Neutrophil (primary cell): ENCODE data around the gene WDFY4.

Experiments used
- H3K27ac ChIP-seq: fragments of 200-600 bp; sonication (generic); 2 replicates; pipeline ENCODE4 v1.5.1; 2016; ENCODE audit warnings: mild to moderate bottlenecking, moderate library complexity
- H3K27me3 ChIP-seq: fragments of 200-600 bp; sonication (generic); 2 replicates; pipeline ENCODE4 v1.6.0; 2016; ENCODE audit warnings: mild to moderate bottlenecking
- H3K36me3 ChIP-seq: fragments of 200-600 bp; sonication (generic); 2 replicates; pipeline ENCODE4 v1.5.1; 2017
- H3K4me1 ChIP-seq, 2 experiments: fragments of 200-600 bp in 1 of 2; sonication (generic) in 1 of 2; 1 replicate in 1 of 2; 2 replicates in 1 of 2; pipeline versions ENCODE4 v1.5.1 to v1.6.1; 2013 to 2016; ENCODE audit warnings: low read depth in 1 of 2, low read length in 1 of 2, mild to moderate bottlenecking in 1 of 2, moderate library complexity in 1 of 2; ENCODE audit not compliant: control insufficient read depth in 1 of 2, insufficient read depth in 1 of 2
- H3K4me3 ChIP-seq, 2 experiments: fragments of 200-600 bp in 1 of 2; sonication (generic) in 1 of 2; 1 replicate in 1 of 2; 2 replicates in 1 of 2; pipeline ENCODE4 v1.5.1; 2013 to 2016; ENCODE audit warnings: low read depth in 1 of 2, low read length in 1 of 2, mild to moderate bottlenecking in 1 of 2, moderate library complexity in 1 of 2
- H3K9me3 ChIP-seq: fragments of 200-600 bp; sonication (generic); 2 replicates; pipeline ENCODE4 v1.5.1; 2016
- CTCF ChIP-seq: fragments of 200-600 bp; sonication (generic); IDR thresholded peaks from 2 replicates; pipeline ENCODE4 v1.5.1; 2016; ENCODE audit warnings: antibody characterized with exemption

WDFY4 gene

GRCh38 chr10:48973065-48973464 lies 288.4 kb downstream of the WDFY4 start:
- no peaks in the 10 kb centered on the region for H3K27me3 ChIP-seq
- no peaks in the 10 kb centered on the region for H3K9me3 ChIP-seq
- H3K36me3 ChIP-seq = peaks cover 97% of the 10 kb centered on the region
- no peak overlapping the region for H3K27ac ChIP-seq
- H3K4me1 ChIP-seq = no peaks in the 10 kb centered on the region
- no peak for TF ChIP-seq CTCF
- H3K4me3 ChIP-seq = no peak overlapping the region

GRCh38 chr10:48974510-48975156 lies 290.0 kb downstream of the WDFY4 start:
- no peaks in the 10 kb centered on the region for H3K9me3 ChIP-seq
- no peak overlapping the region for H3K4me3 ChIP-seq
- no peaks in the 10 kb centered on the region for H3K4me1 ChIP-seq
- peaks cover 97% of the 10 kb centered on the region for H3K36me3 ChIP-seq
- no peak overlapping the region for H3K27ac ChIP-seq
- no peaks in the 10 kb centered on the region for H3K27me3 ChIP-seq
- TF ChIP-seq CTCF = no peak

GRCh38 chr10:48976196-48976595 lies 291.5 kb downstream of the WDFY4 start:
- Histone ChIP-seq H3K36me3 (peaks cover 97% of the 10 kb centered on the region), H3K27me3 (no peaks in the 10 kb centered on the region)
- TF ChIP-seq CTCF = no peak

DNA sequence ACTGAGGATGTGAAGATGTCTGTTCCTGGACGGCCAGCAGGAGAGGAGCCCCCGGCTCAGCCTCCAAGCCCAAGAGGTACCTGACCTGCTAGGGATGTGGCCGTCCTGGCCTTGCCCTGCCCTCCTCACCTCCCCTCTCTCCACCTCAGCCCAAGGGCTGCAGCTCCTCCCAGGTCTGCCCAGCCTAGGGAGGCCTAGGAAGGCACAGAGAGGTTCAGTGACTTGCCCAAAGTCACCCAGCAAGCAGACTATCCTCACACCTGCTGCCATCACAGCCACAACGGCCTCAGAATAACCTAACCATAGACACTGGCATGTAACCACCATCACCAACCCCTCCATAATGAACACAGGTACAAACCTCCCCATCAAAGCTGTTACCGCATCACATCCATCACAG lies 293.6 kb downstream of the WDFY4 start:
- no peak overlapping the region for H3K27ac ChIP-seq

More at GRCh38 chr10:48976196-48976595, 291.5 kb downstream of the WDFY4 start:
- Histone ChIP-seq H3K4me3 (no peak overlapping the region), H3K27ac (no peak overlapping the region), H3K9me3 (no peaks in the 10 kb centered on the region), H3K4me1 (no peaks in the 10 kb centered on the region)

GRCh38 chr10:48981310-48981907 lies 296.7 kb downstream of the WDFY4 start:
- Histone ChIP-seq H3K4me3 (no peak overlapping the region), H3K27me3 (no peaks in the 10 kb centered on the region), H3K4me1 (no peaks in the 10 kb centered on the region), H3K36me3 (peaks cover 88% of the 10 kb centered on the region), H3K27ac (no peak overlapping the region), H3K9me3 (no peaks in the 10 kb centered on the region)
- peak; percentile 51 for TF ChIP-seq CTCF

More for the DNA sequence above, 293.6 kb downstream of the WDFY4 start:
- no peaks in the 10 kb centered on the region for H3K4me1 ChIP-seq
- H3K36me3 ChIP-seq = peaks cover 97% of the 10 kb centered on the region
- H3K27me3 ChIP-seq = no peaks in the 10 kb centered on the region
- H3K4me3 ChIP-seq = no peak overlapping the region
- no peak for TF ChIP-seq CTCF
- H3K9me3 ChIP-seq = no peaks in the 10 kb centered on the region
